ENCODE measurements around the gene C11orf87. TPM values are rescaled to one million over a fixed set of nuclear protein-coding genes. Genes with fewer than 3 reads are reported as not detected.

The C11orf87 gene
- total RNA-seq, 1 experiment from 2014 or later, result not detected

DNA sequence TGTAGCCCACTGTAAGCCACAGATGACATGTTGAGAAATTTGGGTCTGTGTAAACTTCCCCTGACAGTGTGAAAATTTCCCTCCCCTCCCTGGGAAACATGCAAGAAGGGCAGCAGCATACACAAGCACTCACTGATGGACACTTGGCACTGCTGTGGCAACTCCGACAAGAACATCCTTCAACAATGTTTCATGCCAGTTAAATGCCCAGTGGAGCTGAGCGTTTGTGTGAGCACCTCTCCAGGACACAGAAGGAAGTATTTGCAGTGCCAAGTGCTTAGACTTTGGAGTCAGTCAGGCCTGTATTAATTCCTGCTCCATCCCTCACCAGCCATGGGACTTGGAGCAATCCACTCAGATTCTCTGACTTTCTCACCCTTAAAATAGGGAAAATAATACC lies 17.7 kb downstream of the C11orf87 start:
- DNase-seq (ENCODE audit: low spot score), result no peak

DNA sequence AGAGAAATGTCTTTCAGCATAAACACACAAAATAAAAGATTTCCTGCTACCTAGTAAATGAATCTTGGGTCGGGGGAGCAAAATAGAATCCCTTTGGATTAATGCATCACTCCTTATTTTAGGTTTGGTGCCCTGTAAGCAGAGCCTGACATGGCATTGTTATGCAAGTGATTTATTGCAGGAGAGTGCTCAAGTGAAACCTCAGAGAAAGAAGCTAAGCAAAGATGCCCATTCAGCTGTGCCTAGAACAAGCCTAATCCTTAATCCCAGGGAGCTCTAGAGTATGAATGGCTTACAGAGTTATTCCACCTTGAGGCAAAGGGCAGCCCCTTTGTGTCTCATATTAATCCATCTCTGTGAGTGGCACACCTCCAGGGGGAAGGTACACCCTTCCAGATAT lies 21.1 kb downstream of the C11orf87 start:
- DNase-seq (ENCODE audit: low spot score), result no peak

DNA sequence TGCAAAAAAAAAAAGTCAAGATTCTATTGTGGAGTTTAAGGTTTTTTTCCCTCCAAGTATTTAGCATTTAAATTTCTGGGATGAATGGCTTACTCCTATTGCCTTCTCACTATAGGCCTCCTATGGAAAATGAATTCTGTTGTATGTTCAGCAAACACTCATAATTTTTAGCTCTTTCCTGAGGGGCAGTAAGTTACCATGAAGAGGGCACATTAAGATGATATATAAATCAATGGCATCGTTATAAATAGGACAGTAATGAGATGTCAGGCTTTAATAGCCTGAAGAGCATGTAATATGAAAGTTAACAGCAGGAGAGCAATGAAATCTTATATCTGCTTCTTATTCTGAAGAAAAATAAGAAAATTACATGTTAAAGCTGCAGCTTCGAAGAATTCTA lies 32.9 kb downstream of the C11orf87 start:
- DNase-seq (ENCODE audit: low spot score), result no peak

Measured in HT-29 (cell line).